LHCN-M2 (cell line): ENCODE results near the gene ZNF677. TPM values are rescaled to one million over a fixed set of nuclear protein-coding genes. Genes with fewer than 3 reads are reported as not detected.
"Not testable (repeated sequence)": the region's sequence is repeated elsewhere in the genome, so short reads cannot be mapped to it uniquely, and the experiment has no call there.

Experiments used
- DNase-seq: peaks from one replicate; pipeline ENCODE4 v3.0.0-alpha.2; 2012; ENCODE audit warnings: low read depth
- total RNA-seq: library from RNA; depleted of rRNA; stranded (reverse); fragments of >200 nt; gene quantifications from 2 replicates; pipeline ENCODE4 v1.2.3, GENCODE V29; 2014; rRNA removed

The ZNF677 gene
- total RNA-seq, 1 experiment from 2014 or later, result 6.7 TPM

- DNase-seq, result no peak
Measured at GRCh38 chr19:53193535-53194222, 61.0 kb downstream of the ZNF677 start.

GRCh38 chr19:53192771-53193534, 61.7 kb downstream of the ZNF677 start, which contains the start of gene ZNF665:
TSS of gene ZNF665 (minus strand) at chr19:53193358. CDS start at chr19:53182898, 10,460 bp downstream.
- DNase-seq, result no peak

DNA sequence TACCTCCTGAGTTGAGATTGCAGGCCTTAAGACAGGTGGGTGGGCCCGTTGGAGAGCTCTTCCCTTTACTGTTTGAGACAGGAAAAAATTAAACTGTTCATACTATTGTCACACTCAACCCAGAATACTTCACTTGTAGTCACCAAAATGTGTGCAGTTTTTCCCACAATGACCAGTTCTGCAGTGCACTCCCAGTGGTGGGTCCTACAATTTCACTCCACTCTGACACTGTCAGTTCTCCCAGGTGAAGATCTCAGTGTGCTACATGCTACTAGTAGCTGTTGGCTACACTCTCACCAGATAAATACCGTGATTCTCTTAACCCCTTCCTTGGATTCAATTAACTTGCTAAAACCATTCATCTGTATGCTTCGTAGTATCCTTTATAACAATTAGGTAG, 64.4 kb downstream of the ZNF677 start:
- no peak for DNase-seq

GRCh38 chr19:53189691-53190198, 64.9 kb downstream of the ZNF677 start:
- DNase-seq, result not testable (repeated sequence)

Other genes with a start within 250 kb of the ZNF677 start
- not detected in 2 replicates for gene ERVV-1, start 241.0 kb downstream of the ZNF677 start, total RNA-seq
- not detected in 2 replicates for gene ERVV-2, start 210.1 kb downstream of the ZNF677 start, total RNA-seq
- gene ZNF160, start 151.5 kb downstream of the ZNF677 start, total RNA-seq, result 19.0 and 20.6 TPM in 2 replicates
- gene ZNF415, start 122.0 kb downstream of the ZNF677 start, total RNA-seq, result 2.4 and 2.9 TPM in 2 replicates
- 4.2 and 5.6 TPM in 2 replicates for gene ZNF347, start 95.8 kb downstream of the ZNF677 start, total RNA-seq
- 0.11 TPM in 1 of 2 replicates, not detected in the other for gene ZNF665, start 61.5 kb downstream of the ZNF677 start, total RNA-seq
- gene VN1R2, start 3.4 kb upstream of the ZNF677 start, total RNA-seq, result not detected in 2 replicates
- gene VN1R4, start 12.8 kb upstream of the ZNF677 start, total RNA-seq, result not detected in 2 replicates
- gene ZNF845, start 78.9 kb upstream of the ZNF677 start, total RNA-seq, result 8.5 and 9.8 TPM in 2 replicates
- 7.3 and 8.3 TPM in 2 replicates for gene ZNF525, start 110.8 kb upstream of the ZNF677 start, total RNA-seq
- gene ZNF765, start 140.3 kb upstream of the ZNF677 start, total RNA-seq, result 11.3 and 15.8 TPM in 2 replicates
- 11.8 and 16.1 TPM in 2 replicates for gene ZNF761, start 177.1 kb upstream of the ZNF677 start, total RNA-seq
- gene ZNF813, start 212.9 kb upstream of the ZNF677 start, total RNA-seq, result 3.5 and 5.7 TPM in 2 replicates